ENCODE measurements around the gene FGFR2.

- no peak for TF ChIP-seq POLR2A (IDR thresholded peaks at IDR 0.05)
- TF ChIP-seq CTCF (IDR thresholded peaks at IDR 0.05), result no peak
Measured at GRCh38 chr10:121519411-121519810, 78.8 kb downstream of the FGFR2 start.

Measured in breast epithelium (tissue), 3 donors.